ENCODE results near the gene LHX1.

DNA sequence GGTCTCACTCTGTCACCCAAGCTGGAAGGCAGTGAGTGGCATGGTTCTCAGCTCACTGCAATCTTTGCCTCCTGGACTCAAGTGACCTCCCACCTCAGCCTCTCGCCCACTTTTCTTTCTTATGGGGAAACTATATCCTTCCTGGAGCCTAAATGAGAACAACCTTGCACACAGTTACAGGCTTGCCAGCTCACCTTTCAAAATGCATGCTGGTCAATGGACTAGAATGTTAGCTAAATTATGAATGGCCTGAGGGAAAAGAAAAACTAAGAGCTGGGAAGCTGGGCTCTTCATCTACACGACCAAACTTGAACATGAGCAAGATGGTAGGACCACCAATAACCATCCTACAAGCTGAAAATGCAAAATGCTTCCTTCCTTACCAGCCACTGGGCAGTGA lies 10.6 kb upstream of the LHX1 start:
- TF ChIP-seq FOXM1 (IDR thresholded peaks at IDR 0.05; ENCODE audit: borderline replicate concordance): no peak
- no peak for TF ChIP-seq L3MBTL2 (conservative IDR thresholded peaks at IDR 0.05)
